Lower lobe of right lung (tissue), 2 donors: ENCODE data around the gene ARRDC5. TPM values are rescaled to one million over a fixed set of nuclear protein-coding genes. Genes with fewer than 3 reads are reported as not detected.

ENCODE experiments used
- ATAC-seq, 2 donors: fragments of 200-7000 bp; cut with Tn5 transposase; one replicate each; pipeline ENCODE4 v1.9.1; 2020 to 2022; ENCODE audit warnings: mild to moderate bottlenecking in 2 of 2, moderate library complexity in 2 of 2
- DNase-seq: peaks from one replicate; pipeline ENCODE4 v3.0.0-alpha.2; 2020
- H3K27ac ChIP-seq: fragments of 200-600 bp; one replicate; pipeline ENCODE4 v1.8.0; 2022
- H3K27me3 ChIP-seq: fragments of 200-600 bp; one replicate; pipeline ENCODE4 v1.8.0; 2022; ENCODE audit warnings: low read depth
- H3K36me3 ChIP-seq: fragments of 200-600 bp; one replicate; pipeline ENCODE4 v1.8.0; 2022; ENCODE audit warnings: mild to moderate bottlenecking
- H3K4me1 ChIP-seq: fragments of 200-600 bp; one replicate; pipeline ENCODE4 v1.8.0; 2022
- H3K4me3 ChIP-seq: fragments of 200-600 bp; one replicate; pipeline ENCODE4 v1.8.0; 2022; ENCODE audit warnings: mild to moderate bottlenecking
- H3K9me3 ChIP-seq: fragments of 200-600 bp; one replicate; pipeline ENCODE4 v1.8.0; 2022
- intact Hi-C: fragments of 100-400 bp; cut with DNase I; formaldehyde crosslinking; loops from one replicate; pipeline ENCODE4 v1.11.0; 2022
- total RNA-seq: library from RNA; stranded (reverse); fragmentation: NEBNext Ultra II Directional; extraction: Animal tissue kit (Norgen Biotek cat#: 25700); gene quantifications from one replicate; pipeline ENCODE4 v1.2.1, GENCODE V29; 2021
- TF ChIP-seq, protein P1 (sequence below): fragments of 200-600 bp; IDR thresholded peaks from one replicate; pipeline ENCODE4 v1.8.0; 2022; ENCODE audit warnings: antibody characterized with exemption, mild to moderate bottlenecking
- donor health status: DM: no; HTN: yes; CAD: no; lungs with severe emphysema.

The ARRDC5 gene
- total RNA-seq, 1 donor from 2014 or later: 0.83 TPM

DNA sequence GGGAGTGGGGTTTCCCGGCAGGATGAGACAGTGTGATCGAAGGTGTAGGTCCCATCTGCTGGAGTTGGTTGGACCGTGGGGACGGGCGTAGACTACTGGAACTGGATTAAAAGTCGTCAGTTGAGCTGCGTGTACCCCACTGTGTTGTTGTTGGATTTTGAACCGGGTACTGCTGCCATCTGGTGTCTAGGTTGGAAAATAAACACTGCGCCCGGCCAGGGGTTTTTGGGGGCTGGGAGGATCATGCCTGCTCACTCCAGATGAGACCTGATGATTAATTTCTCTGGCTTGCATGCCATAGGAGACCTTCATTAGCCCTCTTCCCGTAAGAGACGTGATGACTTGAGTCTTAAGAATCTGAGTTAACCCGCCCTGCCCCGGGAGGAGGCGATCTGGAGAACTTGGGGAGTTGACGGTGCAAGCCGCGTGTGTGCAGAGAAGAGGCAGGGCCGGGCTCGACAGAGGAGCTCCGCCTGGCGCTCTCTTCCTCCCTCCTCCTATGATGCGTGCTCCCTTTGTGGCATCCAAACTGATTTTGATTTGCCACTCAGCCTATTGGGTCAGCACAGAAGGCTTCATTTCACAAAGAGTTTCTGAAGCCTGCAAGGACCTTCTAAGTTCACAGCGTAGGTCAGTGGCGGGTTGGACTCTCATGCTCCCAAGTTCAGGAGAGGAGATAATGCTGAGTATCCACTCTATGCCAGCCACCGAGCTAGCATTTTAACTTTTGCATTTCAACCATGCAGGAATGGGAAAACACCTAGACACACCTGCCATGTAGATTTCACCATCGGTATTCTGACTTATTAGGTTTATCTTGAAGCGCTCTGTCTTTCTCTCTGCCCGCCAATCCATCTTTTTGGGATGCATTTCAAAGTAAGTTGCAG, 9.3 kb upstream of the ARRDC5 start:
- Histone ChIP-seq H3K27ac (no peak overlapping the region), H3K36me3 (no peaks in the 10 kb centered on the region), H3K4me1 (peaks cover 31% of the 10 kb centered on the region), H3K4me3 (peak overlapping the region; percentile 72), H3K27me3 (peaks cover 13% of the 10 kb centered on the region), H3K9me3 (no peaks in the 10 kb centered on the region)
- ATAC-seq: peak; percentile 55 to 56
- DNase-seq: peak; percentile 60
- TF ChIP-seq, protein P1, sequence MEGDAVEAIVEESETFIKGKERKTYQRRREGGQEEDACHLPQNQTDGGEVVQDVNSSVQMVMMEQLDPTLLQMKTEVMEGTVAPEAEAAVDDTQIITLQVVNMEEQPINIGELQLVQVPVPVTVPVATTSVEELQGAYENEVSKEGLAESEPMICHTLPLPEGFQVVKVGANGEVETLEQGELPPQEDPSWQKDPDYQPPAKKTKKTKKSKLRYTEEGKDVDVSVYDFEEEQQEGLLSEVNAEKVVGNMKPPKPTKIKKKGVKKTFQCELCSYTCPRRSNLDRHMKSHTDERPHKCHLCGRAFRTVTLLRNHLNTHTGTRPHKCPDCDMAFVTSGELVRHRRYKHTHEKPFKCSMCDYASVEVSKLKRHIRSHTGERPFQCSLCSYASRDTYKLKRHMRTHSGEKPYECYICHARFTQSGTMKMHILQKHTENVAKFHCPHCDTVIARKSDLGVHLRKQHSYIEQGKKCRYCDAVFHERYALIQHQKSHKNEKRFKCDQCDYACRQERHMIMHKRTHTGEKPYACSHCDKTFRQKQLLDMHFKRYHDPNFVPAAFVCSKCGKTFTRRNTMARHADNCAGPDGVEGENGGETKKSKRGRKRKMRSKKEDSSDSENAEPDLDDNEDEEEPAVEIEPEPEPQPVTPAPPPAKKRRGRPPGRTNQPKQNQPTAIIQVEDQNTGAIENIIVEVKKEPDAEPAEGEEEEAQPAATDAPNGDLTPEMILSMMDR: peak; percentile 60
- intact Hi-C loops: no loop called here

DNA sequence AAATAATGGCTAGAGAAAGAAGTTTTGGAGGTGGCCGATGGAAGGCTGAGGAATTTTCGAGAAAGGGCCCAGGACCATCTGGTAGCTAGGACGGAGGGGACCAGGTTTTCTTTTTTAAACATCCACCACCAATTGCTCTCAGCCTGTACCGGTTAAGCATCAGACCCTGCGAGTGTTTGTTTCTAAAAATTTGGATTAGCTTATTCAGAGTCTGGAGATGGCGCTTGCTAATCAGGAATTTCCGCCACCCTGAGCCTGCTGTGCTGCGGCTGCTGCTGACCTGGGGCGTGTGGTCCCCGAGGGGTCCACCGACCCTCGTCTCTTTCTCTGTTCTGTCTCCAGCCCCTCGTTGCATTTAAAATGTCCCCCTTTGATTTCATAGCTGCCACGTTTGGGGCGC, 8.6 kb upstream of the ARRDC5 start:
- no peak for ATAC-seq
- peak overlapping the region; percentile 72 for H3K4me3 ChIP-seq
- intact Hi-C loops: no loop called here
- H3K27me3 ChIP-seq: peaks cover 13% of the 10 kb centered on the region
- H3K9me3 ChIP-seq: no peaks in the 10 kb centered on the region
- peaks cover 31% of the 10 kb centered on the region for H3K4me1 ChIP-seq
- no peaks in the 10 kb centered on the region for H3K36me3 ChIP-seq
- H3K27ac ChIP-seq: no peak overlapping the region
- no peak for DNase-seq
- TF ChIP-seq, protein P1: no peak

DNA sequence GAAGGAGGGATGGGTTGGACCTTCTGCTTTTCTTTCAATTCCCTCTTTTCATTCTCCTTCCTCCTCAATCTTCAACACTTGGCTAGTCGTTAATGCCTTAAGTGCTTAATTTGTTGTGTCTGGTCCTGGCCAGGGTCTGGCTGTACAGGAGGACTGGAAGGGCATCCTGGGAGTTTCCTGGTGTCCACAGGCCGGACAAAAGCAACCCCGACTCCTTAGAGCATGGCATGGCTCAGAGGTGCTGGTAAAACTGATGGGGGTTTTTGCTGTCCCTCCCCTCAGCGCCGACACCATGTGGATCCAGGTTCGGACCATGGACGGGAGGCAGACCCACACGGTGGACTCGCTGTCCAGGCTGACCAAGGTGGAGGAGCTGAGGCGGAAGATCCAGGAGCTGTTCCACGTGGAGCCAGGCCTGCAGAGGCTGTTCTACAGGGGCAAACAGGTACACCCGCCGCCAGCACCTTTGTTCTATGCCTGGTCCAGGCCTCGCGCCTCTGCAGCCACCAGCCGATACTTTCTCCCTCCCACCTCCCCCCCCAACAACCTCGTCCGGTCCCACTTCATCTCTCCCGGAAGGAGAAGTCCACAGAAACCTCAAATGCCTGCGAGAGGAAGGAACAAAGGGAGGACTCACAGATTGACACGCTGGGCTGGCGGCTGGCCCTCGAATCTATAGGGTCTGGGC, 8.0 kb upstream of the ARRDC5 start:
- Histone ChIP-seq H3K27ac (no peak overlapping the region), H3K9me3 (no peaks in the 10 kb centered on the region), H3K27me3 (peaks cover 13% of the 10 kb centered on the region), H3K4me3 (peak overlapping the region; percentile 72), H3K36me3 (no peaks in the 10 kb centered on the region), H3K4me1 (peaks cover 31% of the 10 kb centered on the region)
- DNase-seq (no peak), ATAC-seq (no peak)
- TF ChIP-seq, protein P1: no peak
- intact Hi-C loops: no loop called here

DNA sequence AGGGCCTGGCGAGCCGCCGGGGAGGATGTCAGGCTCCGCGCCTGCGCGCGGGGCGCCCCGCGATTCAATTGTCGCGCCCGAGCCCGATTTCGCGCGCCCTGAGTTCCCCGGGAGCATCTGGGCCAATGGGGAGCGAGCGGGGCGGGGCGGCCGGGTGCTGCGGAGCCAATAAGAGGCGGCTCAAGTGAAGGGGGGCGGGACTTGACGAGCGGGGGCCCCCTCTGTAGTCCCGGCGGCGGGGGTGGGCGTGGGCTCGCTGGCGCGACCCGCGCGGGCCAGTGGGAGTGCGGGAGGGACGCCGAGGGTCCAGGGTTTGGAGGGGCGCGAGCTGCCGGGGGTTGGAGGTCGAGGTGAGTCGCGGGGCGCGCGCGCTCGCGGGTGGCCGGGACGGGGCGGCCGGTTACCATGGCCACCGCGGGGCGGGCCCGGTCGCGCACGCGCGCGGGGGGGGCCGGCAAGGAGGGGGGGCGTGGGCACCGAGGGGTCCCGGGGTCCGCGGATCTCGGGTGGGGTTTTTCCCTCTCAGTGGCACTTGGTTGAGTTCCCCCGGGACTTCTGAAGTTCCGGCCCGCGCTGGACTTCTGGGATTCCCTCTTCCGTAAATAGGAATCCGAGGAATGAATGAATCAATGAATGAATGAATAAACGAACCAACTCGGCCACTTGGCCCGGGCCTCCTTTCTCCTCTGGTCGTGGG, 7.3 kb upstream of the ARRDC5 start:
- Histone ChIP-seq H3K27ac (no peak overlapping the region), H3K4me1 (peaks cover 31% of the 10 kb centered on the region), H3K9me3 (no peaks in the 10 kb centered on the region), H3K36me3 (no peaks in the 10 kb centered on the region), H3K4me3 (peak overlapping the region; percentile 72), H3K27me3 (peaks cover 13% of the 10 kb centered on the region)
- ATAC-seq (peak; percentile 93 to 97), DNase-seq (peak; percentile 95)
- TF ChIP-seq, protein P1: no peak
- intact Hi-C loops: no loop called here

DNA sequence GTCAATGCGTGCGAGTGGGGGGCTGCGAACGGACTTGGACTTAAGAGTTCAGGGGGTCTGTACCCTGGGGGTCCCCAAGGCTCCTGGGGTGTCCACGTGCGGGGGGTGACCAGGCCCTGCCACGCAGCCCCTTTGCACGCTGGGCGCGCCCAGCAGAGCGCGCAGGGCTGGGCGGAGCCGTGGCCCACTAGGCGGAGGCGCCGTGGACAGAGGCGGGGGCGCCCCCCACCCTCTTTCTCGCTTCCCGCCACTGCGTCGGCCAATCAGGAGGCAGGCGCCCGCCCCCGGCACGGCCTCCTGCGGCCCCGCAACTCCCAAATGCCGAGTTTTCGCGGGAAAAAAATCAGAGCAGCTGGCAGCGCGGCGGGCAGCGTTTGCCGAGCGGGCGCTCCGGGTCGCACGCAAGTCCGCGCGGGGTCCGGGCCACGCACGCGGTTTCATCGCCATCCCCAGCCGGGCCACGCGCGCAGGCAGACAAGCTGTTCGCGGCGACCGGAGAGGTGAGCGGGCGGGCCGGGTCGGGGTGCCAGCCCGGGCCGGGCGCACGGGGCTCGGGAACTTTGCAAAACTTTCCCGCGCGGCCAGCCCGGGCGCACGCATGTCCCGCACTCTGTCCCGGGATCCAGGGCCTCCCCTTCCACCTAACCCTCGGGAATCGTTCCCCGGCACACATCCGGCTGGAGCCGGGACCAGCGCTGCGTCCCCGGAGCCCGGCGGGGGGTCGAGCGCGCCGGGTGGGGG, 6.6 kb upstream of the ARRDC5 start, which contains the start of gene UHRF1:
Gene UHRF1 (plus strand): TSS at position 346 of the 741 bp plus-strand sequence. CDS start 1,385 bp downstream, outside the sequence.
- TF ChIP-seq, protein P1: no peak
- H3K9me3 ChIP-seq: no peaks in the 10 kb centered on the region
- no peaks in the 10 kb centered on the region for H3K36me3 ChIP-seq
- no peak for DNase-seq
- peak within 1 kb of the TSS; percentile 72 for H3K4me3 ChIP-seq
- peaks cover 13% of the 10 kb centered on the region for H3K27me3 ChIP-seq
- H3K27ac ChIP-seq: no peak within 1 kb of the TSS
- peaks cover 31% of the 10 kb centered on the region for H3K4me1 ChIP-seq
- ATAC-seq: no peak
- intact Hi-C loops: no loop called here
